Gastrocnemius medialis (tissue), 4 donors: ENCODE data around the gene PTK7.

Experiments used
- CTCF ChIP-seq, 5 experiments: fragments of 450-650 bp in 3 of 5; fragments of 200-600 bp in 2 of 5; sonication (generic) in 2 of 5; IDR thresholded peaks in 4 of 5; conservative IDR thresholded peaks in 1 of 5; 1 replicate in 4 of 5; 2 replicates in 1 of 5; pipeline ENCODE4 v1.5.1; 2016 to 2019; ENCODE audit warnings: antibody characterized with exemption in 5 of 5, mild to moderate bottlenecking in 3 of 5, moderate library complexity in 3 of 5
- POLR2A ChIP-seq, 2 donors: fragments of 450-650 bp; IDR thresholded peaks; one replicate each; pipeline ENCODE4 v1.6.1; 2017; ENCODE audit warnings: antibody characterized with exemption in 2 of 2, mild to moderate bottlenecking in 2 of 2, moderate library complexity in 2 of 2

DNA sequence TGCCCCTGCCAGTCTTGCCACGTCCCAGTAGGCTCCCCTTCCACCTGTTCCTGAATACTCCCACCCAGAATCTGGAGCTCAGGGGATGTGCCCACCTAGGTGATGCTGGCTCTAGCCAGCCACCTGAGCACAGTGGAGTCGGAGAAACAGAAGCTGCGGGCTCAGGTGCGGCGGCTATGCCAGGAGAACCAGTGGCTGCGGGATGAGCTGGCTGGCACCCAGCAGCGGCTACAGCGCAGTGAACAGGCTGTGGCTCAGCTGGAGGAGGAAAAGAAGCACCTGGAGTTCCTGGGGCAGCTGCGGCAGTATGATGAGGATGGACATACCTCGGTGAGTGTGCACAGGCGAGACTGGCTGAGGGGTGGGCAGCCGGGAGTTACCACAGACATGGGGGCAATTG, 13.3 kb upstream of the PTK7 start:
- TF ChIP-seq CTCF (IDR thresholded peaks at IDR 0.05 in 4 of 5, conservative IDR thresholded peaks at IDR 0.05 in 1 of 5), result no peak
- TF ChIP-seq POLR2A (IDR thresholded peaks at IDR 0.05), result no peak
